Suppressor macrophage treated with lipopolysaccharide for 1 hour (primary cell): Measurements from ENCODE around the gene HPS4.
"Not testable (repeated sequence)": the region's sequence is repeated elsewhere in the genome, so short reads cannot be mapped to it uniquely, and the experiment has no call there.

Experiments used
- DNase-seq, 3 donors: peaks; one replicate each; pipeline ENCODE4 v3.0.0-alpha.2; 2020 to 2022

Gene HPS4

GRCh38 chr22:26408562-26409220 is 74.9 kb downstream of the HPS4 start:
- DNase-seq, result not testable (repeated sequence)

GRCh38 chr22:26406118-26406517 is 77.5 kb downstream of the HPS4 start:
- no peak for DNase-seq

- DNase-seq, result peak; percentile 64 to 79 (median 78)
These were observed 78.6 kb downstream of the HPS4 start for GRCh38 chr22:26404851-26405421.

- no peak for DNase-seq
These were observed 81.9 kb downstream of the HPS4 start for GRCh38 chr22:26401726-26402125.
